Adipocyte (in vitro differentiated cells): ENCODE measurements around the gene SNX9.
A peak's percentile ranks its signal among the peaks of the same experiment; 100 is the strongest.
"Not testable (repeated sequence)": the region's sequence is repeated elsewhere in the genome, so short reads cannot be mapped to it uniquely, and the experiment has no call there.

Experiments used
- DNase-seq: peaks from one replicate; pipeline ENCODE4 v3.0.0-alpha.2; 2015; ENCODE audit warnings: low read depth
- H3K27me3 ChIP-seq: replicated peaks from 2 replicates; pipeline ENCODE4 v1.7.0; 2013; ENCODE audit warnings: mild to moderate bottlenecking, low read length, moderate library complexity; ENCODE audit not compliant: control insufficient read depth, insufficient read depth
- H3K36me3 ChIP-seq: 2 replicates; pipeline ENCODE4 v1.7.0; 2013; ENCODE audit warnings: low read length, mild to moderate bottlenecking, moderate library complexity; ENCODE audit not compliant: control insufficient read depth, insufficient read depth, severe bottlenecking
- H3K4me1 ChIP-seq: 2 replicates; pipeline ENCODE4 v1.7.0; 2013; ENCODE audit warnings: mild to moderate bottlenecking, low read length, moderate library complexity; ENCODE audit not compliant: control insufficient read depth, insufficient read depth
- H3K4me3 ChIP-seq: 2 replicates; pipeline ENCODE4 v1.7.0; 2013; ENCODE audit warnings: mild to moderate bottlenecking, low read length, moderate library complexity
- H3K9ac ChIP-seq: 2 replicates; pipeline ENCODE4 v1.7.0; 2013; ENCODE audit warnings: mild to moderate bottlenecking, low read length, moderate library complexity
- H3K9me3 ChIP-seq: 2 replicates; pipeline ENCODE4 v1.7.0; 2013; ENCODE audit warnings: mild to moderate bottlenecking, low read length, moderate library complexity; ENCODE audit not compliant: control insufficient read depth

Gene SNX9

DNA sequence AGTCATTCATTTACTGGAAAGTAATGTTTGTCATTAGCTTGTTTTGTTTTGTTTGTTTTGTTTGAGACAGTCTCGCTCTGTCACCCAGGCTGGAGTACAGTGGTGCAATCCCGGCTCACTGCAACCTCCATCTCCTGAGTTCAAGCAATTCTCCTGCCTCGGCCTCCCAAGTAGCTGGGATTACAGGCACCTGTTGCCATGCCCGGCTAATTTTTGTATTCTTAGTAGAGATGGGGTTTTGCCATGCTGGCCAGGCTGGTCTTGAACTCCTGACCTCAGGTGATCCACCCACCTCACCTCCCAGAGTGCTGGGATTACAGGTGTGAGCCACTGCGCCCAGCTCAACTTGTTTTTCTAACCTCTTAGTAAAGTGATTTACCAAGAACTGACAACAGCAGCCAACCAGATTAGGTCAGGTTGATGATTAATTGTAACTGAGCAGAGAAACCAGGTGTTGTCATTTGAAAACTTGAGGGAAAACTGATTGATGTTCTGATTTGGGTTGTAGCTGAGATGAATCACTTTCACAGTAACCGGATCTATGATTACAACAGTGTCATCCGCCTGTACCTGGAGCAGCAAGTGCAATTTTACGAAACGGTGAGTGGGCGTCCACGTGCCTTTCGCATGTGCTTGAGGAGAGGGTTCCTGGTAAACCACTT, 117.5 kb downstream of the SNX9 start:
- H3K4me1 ChIP-seq, H3K9ac ChIP-seq, H3K27me3 ChIP-seq, DNase-seq, H3K9me3 ChIP-seq, H3K4me3 ChIP-seq: not testable (repeated sequence)
- H3K36me3 ChIP-seq = peaks cover 100% of the 10 kb centered on the region

- Histone ChIP-seq H3K36me3 (peaks cover 100% of the 10 kb centered on the region), H3K4me1 (no peaks in the 10 kb centered on the region), H3K4me3 (no peak overlapping the region)
Observed at GRCh38 chr6:157941101-157941863, 118.2 kb downstream of the SNX9 start.

GRCh38 chr6:157942351-157942750, 119.3 kb downstream of the SNX9 start:
- H3K4me1 ChIP-seq = no peaks in the 10 kb centered on the region
- H3K9me3 ChIP-seq = no peaks in the 10 kb centered on the region
- H3K4me3 ChIP-seq = no peak overlapping the region
- no peaks in the 10 kb centered on the region for H3K27me3 ChIP-seq
- peaks cover 90% of the 10 kb centered on the region for H3K36me3 ChIP-seq
- DNase-seq = no peak
- H3K9ac ChIP-seq = no peak overlapping the region

More at GRCh38 chr6:157941101-157941863, 118.2 kb downstream of the SNX9 start:
- H3K9me3 ChIP-seq = no peaks in the 10 kb centered on the region
- H3K27me3 ChIP-seq = no peaks in the 10 kb centered on the region
- no peak overlapping the region for H3K9ac ChIP-seq
- no peak for DNase-seq

GRCh38 chr6:157943249-157943963, 120.4 kb downstream of the SNX9 start:
- Histone ChIP-seq H3K9me3 (no peaks in the 10 kb centered on the region), H3K4me1 (no peaks in the 10 kb centered on the region), H3K27me3 (no peaks in the 10 kb centered on the region), H3K36me3 (peaks cover 79% of the 10 kb centered on the region), H3K9ac (no peak overlapping the region), H3K4me3 (no peak overlapping the region)
- no peak for DNase-seq

DNA sequence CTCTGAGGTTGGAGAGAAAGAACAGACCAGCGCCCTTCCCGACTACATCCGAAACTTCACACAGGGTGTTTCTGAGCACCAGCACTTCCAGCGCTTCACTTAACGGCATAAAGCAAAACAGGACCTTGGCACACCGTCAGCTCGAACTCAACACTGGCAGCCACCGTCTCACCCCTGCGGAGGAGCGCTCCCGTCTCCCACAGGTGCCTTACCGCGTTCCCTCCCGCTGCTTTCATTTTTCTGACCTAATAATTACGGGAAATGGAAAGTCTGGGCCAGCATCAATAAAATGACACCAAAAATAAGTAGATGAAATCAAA, 120.9 kb downstream of the SNX9 start:
- H3K36me3 ChIP-seq = peaks cover 74% of the 10 kb centered on the region
- H3K9me3 ChIP-seq = no peaks in the 10 kb centered on the region
- no peaks in the 10 kb centered on the region for H3K4me1 ChIP-seq
- H3K27me3 ChIP-seq = no peaks in the 10 kb centered on the region
- H3K4me3 ChIP-seq = no peak overlapping the region
- no peak overlapping the region for H3K9ac ChIP-seq
- DNase-seq = no peak

DNA sequence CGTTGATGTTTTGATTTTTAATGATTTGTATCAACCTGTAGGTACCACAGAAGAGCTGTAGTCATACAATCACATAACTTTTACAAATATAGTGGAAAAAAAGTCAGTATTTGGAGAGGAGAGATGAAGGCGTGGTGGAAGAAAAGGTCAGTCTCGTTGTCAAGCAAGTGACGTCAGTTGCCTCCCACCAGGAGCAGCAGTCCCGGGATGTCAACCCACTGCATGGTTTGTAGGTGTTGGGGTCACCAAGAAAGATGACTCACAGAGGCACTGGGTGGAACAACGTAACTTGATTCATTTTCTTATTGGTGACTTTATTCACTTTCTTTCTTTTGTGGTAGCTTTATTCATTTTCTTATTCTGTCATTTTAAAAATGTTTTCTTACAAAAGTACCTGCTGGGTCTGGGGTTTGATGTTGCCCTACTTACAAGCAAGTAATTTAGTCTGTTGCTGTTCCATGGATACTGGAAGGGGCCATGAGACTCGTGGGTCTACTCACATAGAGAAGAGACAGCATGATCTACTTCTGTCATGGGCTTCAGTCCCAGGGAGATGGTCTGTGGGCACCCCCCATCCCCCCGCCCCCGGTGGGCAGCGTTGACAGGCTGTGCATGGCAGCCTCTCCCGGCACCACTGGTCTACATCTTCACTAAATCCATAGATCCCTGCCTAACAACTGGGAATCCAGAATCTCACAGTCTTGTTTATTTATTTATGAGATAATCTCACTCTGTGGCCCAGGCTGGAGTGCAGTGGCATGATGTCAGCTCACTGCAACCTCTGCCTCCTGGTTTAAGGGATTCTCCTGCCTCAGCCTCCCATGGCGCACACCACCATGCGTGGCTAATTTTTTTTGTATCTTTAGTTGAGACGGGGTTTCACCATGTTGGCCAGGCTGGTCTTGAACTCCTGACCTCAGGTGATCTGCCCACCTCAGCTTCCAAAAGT, 122.2 kb downstream of the SNX9 start:
- H3K9ac ChIP-seq = no peak overlapping the region
- H3K9me3 ChIP-seq = peaks cover 12% of the 10 kb centered on the region
- H3K4me3 ChIP-seq = no peak overlapping the region
- H3K36me3 ChIP-seq = peaks cover 60% of the 10 kb centered on the region
- H3K4me1 ChIP-seq = no peaks in the 10 kb centered on the region
- no peak for DNase-seq
- H3K27me3 ChIP-seq = no peaks in the 10 kb centered on the region

DNA sequence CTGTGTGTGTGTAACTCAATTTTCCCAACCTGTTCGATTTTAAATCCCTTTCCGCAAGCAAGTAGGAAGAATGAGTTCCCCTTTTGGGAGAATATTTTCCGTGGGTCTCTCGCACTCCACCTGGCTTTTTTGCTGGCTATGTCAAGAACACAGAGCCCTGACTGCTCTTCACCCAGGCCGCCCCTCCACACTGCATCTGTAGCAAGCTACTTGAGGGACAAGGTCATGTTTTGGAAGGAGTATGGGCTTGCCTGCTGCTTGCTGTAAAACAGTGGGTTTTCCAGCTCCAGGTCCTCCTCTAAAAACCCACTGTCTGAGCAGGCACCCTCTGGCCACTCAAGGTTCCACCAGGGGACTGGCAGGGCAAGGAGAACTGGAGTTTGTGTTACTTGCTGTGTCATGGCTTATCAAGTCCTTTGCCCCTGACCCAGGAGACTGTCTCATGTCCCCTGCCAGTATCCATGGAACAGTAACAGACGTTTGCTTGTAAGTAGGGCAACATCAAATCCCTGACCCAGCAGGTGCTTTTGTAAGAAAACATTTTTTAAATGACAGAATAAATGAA, 123.1 kb downstream of the SNX9 start:
- Histone ChIP-seq H3K4me3 (no peak overlapping the region), H3K36me3 (peaks cover 52% of the 10 kb centered on the region), H3K27me3 (no peaks in the 10 kb centered on the region), H3K9me3 (peaks cover 12% of the 10 kb centered on the region), H3K9ac (no peak overlapping the region), H3K4me1 (no peaks in the 10 kb centered on the region)
- DNase-seq = no peak

DNA sequence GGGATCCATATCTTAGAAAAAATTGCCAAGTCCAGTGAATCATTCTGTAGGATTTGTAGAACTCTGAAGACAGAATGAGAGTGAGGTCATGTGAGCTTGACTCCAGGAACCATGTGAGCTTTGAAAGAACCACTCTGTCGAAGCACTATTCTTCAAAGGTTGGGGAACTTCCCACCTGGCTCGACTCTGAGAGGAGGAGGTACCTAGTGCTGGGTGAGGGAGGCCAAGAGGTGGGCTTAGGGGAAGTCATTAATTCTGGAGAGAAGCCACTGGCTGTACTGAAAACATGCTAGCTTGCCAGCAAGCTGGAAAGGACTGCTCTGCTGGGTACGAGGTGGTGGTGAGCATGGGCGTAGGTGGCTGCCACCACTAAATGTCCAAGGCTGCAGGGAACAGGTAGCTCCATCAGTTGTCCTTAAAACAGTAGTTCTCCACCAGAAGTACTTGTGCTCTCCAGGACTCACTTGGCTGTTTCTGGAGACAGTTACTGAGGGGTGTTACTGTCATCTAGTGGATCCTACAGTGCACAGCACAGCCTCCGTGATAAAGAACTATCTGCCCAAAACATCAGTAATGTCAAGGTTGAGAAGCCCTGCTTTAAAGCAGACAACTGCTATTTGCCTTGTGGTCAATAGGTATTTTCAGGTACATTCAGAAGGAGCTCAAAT, 124.0 kb downstream of the SNX9 start:
- Histone ChIP-seq H3K36me3 (peaks cover 43% of the 10 kb centered on the region), H3K27me3 (no peaks in the 10 kb centered on the region), H3K4me1 (no peaks in the 10 kb centered on the region), H3K4me3 (no peak overlapping the region), H3K9me3 (peaks cover 12% of the 10 kb centered on the region), H3K9ac (no peak overlapping the region)
- peak; percentile 13 for DNase-seq

DNA sequence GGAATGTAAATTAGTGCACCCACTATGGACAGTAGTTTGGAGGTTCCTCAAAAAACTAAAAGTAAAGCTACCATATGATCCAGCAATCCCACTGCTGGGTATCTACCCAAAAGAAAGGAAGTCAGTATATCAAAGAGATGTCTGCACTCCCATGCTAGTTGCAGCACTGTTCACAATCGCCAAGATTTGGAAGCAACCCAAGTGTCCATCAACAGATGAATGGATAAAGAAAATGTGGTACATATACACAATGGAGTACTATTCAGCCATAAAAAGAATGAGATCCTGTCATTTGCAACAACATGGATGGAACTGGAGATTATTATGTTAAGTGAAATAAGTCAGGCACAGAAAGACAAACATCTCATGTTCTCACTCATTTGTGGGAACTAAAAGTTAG, 127.9 kb downstream of the SNX9 start:
- not testable (repeated sequence) for H3K36me3 ChIP-seq, DNase-seq, H3K9ac ChIP-seq, H3K4me1 ChIP-seq, H3K27me3 ChIP-seq, H3K4me3 ChIP-seq
- H3K9me3 ChIP-seq = peaks cover 12% of the 10 kb centered on the region

DNA sequence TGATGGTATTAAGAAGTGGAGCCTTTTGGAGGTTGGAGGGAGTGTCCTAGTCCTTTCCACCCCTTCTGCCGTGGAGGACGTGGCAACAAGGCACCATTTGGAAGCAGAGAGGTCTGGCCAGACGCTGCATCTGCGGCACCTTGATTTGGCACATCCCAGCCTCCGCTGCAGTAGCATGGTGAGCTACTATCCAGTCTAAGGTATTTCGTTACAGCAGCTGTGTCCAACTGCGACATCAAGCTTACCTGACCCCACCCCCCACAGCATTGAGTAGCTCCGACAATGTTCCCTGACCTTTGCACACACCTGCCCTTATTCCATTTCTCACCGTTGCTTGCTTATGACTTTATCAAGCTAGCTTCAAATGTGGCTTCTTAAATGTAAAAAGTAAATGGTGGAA, 128.8 kb downstream of the SNX9 start:
- Histone ChIP-seq H3K4me3 (no peak overlapping the region), H3K27me3 (no peaks in the 10 kb centered on the region), H3K36me3 (no peaks in the 10 kb centered on the region), H3K4me1 (peaks cover 9% of the 10 kb centered on the region), H3K9ac (no peak overlapping the region), H3K9me3 (peaks cover 12% of the 10 kb centered on the region)
- DNase-seq = no peak
